SK-N-MC (cell line): ENCODE results near the gene GPATCH4.

Experiments
- EZH2 ChIP-seq: fragments of 200-600 bp; sonication (generic); IDR thresholded peaks from one replicate; pipeline ENCODE4 v1.6.1; 2017; ENCODE audit warnings: antibody characterized with exemption
- FOXP2 ChIP-seq: optimal IDR thresholded peaks from 2 replicates; pipeline ENCODE3; 2011; ENCODE audit warnings: mild to moderate bottlenecking, moderate library complexity; ENCODE audit not compliant: insufficient read depth; ENCODE audit errors: extremely low read length, control extremely low read depth
- POLR2AphosphoS5 ChIP-seq: IDR thresholded peaks from 2 replicates; pipeline ENCODE4 v1.6.1; 2012; ENCODE audit warnings: mild to moderate bottlenecking, low read depth, low read length, borderline replicate concordance

DNA sequence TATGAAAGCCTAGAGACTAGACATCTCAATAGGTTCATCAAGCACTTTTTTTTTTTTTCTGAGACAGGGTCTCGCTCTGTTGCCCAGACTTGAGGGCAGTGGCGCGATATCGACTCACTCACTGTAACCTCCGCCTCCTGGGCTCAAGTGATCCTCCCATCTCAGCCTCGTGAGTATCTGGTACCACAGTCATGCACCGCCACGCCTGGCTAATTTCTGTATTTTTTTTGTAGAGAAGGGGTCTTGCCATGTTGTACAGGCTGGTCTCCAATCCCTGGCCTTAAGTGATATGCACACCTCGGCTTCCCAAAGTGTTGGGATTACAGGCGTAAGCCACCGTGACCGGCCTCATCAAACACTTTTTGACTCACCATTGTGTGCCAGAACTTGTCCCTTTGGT is 613 bp upstream of the GPATCH4 start:
- TF ChIP-seq POLR2AphosphoS5 (no peak), EZH2 (no peak), FOXP2 (no peak)
